DND-41 (cell line): ENCODE data around the gene ARHGAP26.

Experiments
- EZH2 ChIP-seq: IDR thresholded peaks from 3 replicates; pipeline ENCODE4 v1.6.1; 2012; ENCODE audit warnings: borderline replicate concordance, low read depth, mild to moderate bottlenecking, moderate library complexity, low read length, inconsistent platforms; ENCODE audit not compliant: severe bottlenecking
- TF ChIP-seq, protein P1 (sequence below): IDR thresholded peaks from 2 replicates; pipeline ENCODE4 v1.5.1; 2012; ENCODE audit warnings: borderline replicate concordance, low read length, moderate library complexity, mild to moderate bottlenecking; ENCODE audit not compliant: poor library complexity, severe bottlenecking; ENCODE audit errors: extremely low read depth

DNA sequence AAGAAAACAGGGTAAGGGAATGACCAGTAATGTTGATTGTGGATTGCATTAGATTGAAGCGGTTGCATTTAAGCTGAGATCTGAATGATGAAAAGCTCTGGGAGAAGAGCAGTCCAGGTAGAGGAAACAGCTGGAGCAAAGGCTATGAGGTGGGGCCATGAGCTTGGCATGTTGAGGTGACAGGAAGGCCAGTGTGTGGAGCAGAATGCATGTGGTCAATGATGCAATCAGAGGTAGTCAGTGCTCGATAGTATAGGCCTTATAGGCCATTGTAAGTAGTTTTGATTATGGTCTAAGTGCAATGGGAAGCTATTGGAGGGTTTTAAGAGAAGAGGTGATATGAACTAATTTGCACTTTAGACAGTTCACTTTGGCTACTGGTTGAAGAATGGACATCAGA lies 270.4 kb downstream of the ARHGAP26 start:
- TF ChIP-seq, protein P1, sequence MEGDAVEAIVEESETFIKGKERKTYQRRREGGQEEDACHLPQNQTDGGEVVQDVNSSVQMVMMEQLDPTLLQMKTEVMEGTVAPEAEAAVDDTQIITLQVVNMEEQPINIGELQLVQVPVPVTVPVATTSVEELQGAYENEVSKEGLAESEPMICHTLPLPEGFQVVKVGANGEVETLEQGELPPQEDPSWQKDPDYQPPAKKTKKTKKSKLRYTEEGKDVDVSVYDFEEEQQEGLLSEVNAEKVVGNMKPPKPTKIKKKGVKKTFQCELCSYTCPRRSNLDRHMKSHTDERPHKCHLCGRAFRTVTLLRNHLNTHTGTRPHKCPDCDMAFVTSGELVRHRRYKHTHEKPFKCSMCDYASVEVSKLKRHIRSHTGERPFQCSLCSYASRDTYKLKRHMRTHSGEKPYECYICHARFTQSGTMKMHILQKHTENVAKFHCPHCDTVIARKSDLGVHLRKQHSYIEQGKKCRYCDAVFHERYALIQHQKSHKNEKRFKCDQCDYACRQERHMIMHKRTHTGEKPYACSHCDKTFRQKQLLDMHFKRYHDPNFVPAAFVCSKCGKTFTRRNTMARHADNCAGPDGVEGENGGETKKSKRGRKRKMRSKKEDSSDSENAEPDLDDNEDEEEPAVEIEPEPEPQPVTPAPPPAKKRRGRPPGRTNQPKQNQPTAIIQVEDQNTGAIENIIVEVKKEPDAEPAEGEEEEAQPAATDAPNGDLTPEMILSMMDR = no peak
- TF ChIP-seq EZH2 = no peak
